Astrocyte (in vitro differentiated cells and primary cell): ENCODE measurements around the gene CDK5RAP1. TPM values are rescaled to one million over a fixed set of nuclear protein-coding genes. Genes with fewer than 3 reads are reported as not detected.

Experiments used
- total RNA-seq: library from RNA; stranded (reverse); gene quantifications from 2 replicates; pipeline ENCODE4 v1.2.1, GENCODE V29; 2021

The CDK5RAP1 gene
- total RNA-seq, 1 donor from 2014 or later = 29.2 TPM

Other genes with a start within 250 kb of the CDK5RAP1 start
- not detected in 2 replicates for gene BPIFA2, start 233.4 kb downstream of the CDK5RAP1 start, total RNA-seq
- not detected in 2 replicates for gene BPIFA3, start 184.2 kb downstream of the CDK5RAP1 start, total RNA-seq
- not detected in 2 replicates for gene BPIFA1, start 165.5 kb downstream of the CDK5RAP1 start, total RNA-seq
- not detected in 2 replicates for gene BPIFB1, start 118.3 kb downstream of the CDK5RAP1 start, total RNA-seq
- gene SNTA1, start 42.2 kb upstream of the CDK5RAP1 start, total RNA-seq = 7.1 and 9.6 TPM in 2 replicates
- gene CBFA2T2, start 88.6 kb upstream of the CDK5RAP1 start, total RNA-seq = 12.2 and 14.6 TPM in 2 replicates